Activated CD4-positive, alpha-beta T cell treated with anti-CD3 and anti-CD28 coated beads, Interleukin-2, amount 50 U/mL, for 16 hours (primary cell): ENCODE data around the gene MAPT.
"Not testable (repeated sequence)": the region's sequence is repeated elsewhere in the genome, so short reads cannot be mapped to it uniquely, and the experiment has no call there.

ENCODE experiments used
- DNase-seq: peaks from one replicate; pipeline ENCODE4 v3.0.0-alpha.2; 2020

Gene MAPT

GRCh38 chr17:45956746-45957145 is 62.4 kb downstream of the MAPT start:
- not testable (repeated sequence) for DNase-seq

- no peak for DNase-seq
Observed at GRCh38 chr17:45958307-45958706, 64.0 kb downstream of the MAPT start.

- no peak for DNase-seq
Observed at GRCh38 chr17:45958994-45959665, 64.8 kb downstream of the MAPT start.

- no peak for DNase-seq
Observed at GRCh38 chr17:45960311-45960710, 66.0 kb downstream of the MAPT start.

- DNase-seq, result no peak
Observed at GRCh38 chr17:45961206-45961605, 66.9 kb downstream of the MAPT start.

GRCh38 chr17:45962221-45962972 is 68.0 kb downstream of the MAPT start:
- DNase-seq, result no peak

- DNase-seq, result no peak
Observed at GRCh38 chr17:45963283-45963682, 68.9 kb downstream of the MAPT start.

- DNase-seq, result no peak
Observed at GRCh38 chr17:45963889-45964288, 69.5 kb downstream of the MAPT start.

- no peak for DNase-seq
Observed at GRCh38 chr17:45964634-45965033, 70.3 kb downstream of the MAPT start.

GRCh38 chr17:45965812-45966211 is 71.5 kb downstream of the MAPT start:
- no peak for DNase-seq

GRCh38 chr17:45966606-45967280 is 72.4 kb downstream of the MAPT start:
- DNase-seq, result no peak

GRCh38 chr17:45967378-45967777 is 73.0 kb downstream of the MAPT start:
- no peak for DNase-seq

GRCh38 chr17:45968732-45969131 is 74.4 kb downstream of the MAPT start:
- no peak for DNase-seq

GRCh38 chr17:45969726-45970125 is 75.4 kb downstream of the MAPT start:
- no peak for DNase-seq

GRCh38 chr17:45970659-45971058 is 76.3 kb downstream of the MAPT start:
- no peak for DNase-seq

GRCh38 chr17:45971698-45972141 is 77.4 kb downstream of the MAPT start:
- DNase-seq, result no peak

GRCh38 chr17:45972531-45972930 is 78.2 kb downstream of the MAPT start:
- DNase-seq, result no peak

- no peak for DNase-seq
Observed at GRCh38 chr17:45973099-45973780, 78.9 kb downstream of the MAPT start.

- no peak for DNase-seq
Observed at GRCh38 chr17:45973946-45974859, 79.8 kb downstream of the MAPT start.

- no peak for DNase-seq
Observed at GRCh38 chr17:45974916-45975630, 80.7 kb downstream of the MAPT start.

- no peak for DNase-seq
Observed at GRCh38 chr17:45975640-45976295, 81.4 kb downstream of the MAPT start.
